NCI-H2227 (cell line): Measurements from ENCODE around the gene PER1.

ENCODE experiments used
- DNase-seq: peaks from one replicate; lab custom pipeline; 2025; ENCODE audit not compliant: unreplicated experiment; lab: John Stamatoyannopoulos, UW

Gene PER1

DNA sequence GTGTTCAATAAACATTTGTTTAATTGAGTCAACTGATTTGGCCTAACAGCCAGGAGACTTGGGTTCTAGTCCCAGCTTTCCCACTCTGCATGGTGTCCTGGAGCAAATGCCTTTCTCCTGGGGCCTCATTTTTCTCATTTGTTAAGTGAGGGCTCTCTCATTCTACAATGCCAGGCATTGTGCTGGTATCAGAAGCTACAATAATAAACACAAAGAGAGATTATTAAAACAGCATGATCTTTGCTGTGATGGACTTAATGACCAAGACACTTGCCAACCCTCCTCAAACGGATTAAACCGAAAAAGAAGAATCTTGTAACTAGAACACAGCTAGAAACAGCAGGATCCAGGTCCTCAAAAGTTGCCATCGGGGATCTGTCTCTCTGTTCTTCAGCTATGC is 15.3 kb upstream of the PER1 start:
- DNase-seq: no peak

DNA sequence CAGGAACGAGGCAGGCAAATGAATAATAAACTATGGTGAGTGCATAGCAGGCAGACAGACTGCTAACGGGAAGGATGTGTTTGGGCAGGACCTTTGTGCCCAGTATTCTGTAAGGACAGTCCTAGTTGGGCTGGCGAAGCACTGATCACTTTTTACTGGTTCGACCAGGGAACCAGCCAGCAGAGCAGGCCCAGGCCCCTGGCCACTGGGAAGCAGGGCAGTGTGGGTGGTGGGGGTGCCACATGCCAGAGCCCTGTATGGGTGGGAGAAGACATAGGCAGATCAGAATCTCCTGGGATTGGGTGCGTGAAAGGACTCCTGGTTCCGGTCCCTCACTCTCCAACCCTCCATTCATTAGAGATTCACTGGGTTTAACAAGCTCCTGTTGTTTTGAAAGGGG is 14.5 kb upstream of the PER1 start:
- DNase-seq: no peak

DNA sequence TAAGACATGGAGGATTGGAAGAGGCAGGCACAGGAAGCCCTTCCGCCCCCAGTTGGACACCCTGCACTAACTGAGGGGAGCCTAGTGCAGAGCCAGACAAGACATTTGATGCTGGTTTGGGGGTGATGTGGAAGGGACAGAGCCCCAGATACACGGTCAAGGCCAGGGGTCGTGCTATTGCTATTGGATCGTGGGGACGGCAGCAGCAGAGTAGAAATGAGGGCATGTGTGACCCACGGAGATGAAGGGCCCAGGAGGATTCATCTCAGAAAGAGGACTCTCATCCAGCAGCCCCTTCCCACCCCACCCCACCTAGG is 12.6 kb upstream of the PER1 start:
- DNase-seq: no peak

DNA sequence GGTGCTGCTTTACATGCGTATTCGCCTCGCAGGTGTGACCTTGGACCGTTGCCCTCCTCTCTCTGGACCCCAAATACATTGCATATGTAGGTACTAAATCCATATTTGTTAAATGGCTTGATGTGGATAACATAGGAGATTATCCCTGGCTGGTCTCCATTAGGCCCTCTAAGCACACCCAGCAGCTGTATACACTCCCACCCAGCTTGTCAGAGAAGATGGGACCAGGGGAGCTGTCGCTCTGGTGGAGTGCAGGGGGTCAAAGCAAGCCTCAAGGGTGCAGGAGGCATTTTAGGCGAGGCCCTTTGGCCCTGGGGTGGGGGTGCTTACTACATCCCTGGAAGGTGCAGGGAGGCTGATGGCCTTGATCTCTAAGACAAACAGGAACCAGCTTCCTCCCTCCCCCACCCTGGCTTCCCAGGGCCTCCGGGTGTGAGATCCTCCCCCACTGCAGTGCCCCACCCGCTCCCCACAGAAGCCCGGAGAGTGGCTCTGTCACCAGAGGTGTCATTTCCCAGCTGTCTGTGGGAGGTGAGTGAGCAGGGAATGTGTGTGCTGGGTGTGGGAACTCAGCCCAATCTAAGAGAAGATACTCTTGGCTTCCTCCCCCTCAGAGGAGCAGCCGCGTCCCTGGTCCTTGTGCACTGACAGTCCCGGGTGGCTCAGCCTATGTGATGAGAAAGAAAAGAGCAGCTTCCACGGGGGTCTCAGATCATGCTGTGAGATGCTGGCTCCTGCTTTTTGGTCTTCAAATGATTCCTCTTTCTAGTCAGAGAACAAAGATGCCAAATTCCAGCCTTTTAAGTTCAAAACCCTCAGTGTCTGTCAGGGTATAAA is 12.0 kb upstream of the PER1 start:
- peak; percentile 50 for DNase-seq

DNA sequence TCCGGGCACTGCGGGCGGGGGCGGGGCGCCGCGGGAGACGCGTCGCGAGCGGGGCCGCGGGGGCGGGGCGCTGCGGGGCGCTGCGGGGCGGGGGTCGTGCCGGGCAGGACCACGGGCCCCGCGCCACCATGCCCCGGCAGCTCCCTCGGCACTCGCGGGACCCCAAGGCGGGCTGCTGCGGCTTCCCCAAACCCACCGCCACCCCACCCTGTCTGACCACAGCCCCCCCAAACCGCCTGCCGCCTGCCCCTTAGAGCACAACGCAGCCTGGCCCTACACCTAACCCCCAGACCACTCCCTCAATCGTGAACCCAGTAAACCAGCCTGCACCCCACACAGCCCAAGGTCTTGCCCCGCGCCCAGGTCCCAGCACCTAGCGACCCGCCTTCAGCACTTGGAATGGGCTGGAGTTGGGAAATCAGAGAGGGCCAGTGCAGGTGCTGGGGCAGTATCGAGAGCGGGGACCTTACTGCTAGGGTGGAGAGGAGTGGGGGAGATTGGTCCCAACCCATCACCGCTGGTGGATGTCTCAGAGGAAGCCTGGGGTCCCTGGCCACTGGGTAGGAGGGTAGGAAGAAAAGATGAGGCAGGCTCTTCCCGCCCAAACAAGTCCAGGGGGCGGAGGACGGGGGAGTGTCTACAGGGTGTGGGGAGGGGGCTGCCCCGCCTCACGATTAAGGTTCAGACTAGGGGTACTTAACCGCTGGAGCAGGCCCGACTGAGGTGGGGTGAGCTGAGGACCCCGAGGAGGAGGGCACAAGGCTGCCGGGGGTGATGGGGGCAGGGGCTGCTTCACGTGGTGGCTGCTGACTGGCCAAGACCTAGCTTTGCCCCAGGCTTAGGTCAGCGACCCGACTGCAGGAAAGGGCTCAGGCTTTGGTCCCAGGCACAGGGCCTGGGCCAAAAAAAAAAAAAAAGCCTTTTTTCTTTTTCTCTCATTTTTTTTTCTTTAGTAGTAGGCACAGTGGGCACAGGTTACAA is 11.1 kb upstream of the PER1 start:
- DNase-seq: peak; percentile 39

DNA sequence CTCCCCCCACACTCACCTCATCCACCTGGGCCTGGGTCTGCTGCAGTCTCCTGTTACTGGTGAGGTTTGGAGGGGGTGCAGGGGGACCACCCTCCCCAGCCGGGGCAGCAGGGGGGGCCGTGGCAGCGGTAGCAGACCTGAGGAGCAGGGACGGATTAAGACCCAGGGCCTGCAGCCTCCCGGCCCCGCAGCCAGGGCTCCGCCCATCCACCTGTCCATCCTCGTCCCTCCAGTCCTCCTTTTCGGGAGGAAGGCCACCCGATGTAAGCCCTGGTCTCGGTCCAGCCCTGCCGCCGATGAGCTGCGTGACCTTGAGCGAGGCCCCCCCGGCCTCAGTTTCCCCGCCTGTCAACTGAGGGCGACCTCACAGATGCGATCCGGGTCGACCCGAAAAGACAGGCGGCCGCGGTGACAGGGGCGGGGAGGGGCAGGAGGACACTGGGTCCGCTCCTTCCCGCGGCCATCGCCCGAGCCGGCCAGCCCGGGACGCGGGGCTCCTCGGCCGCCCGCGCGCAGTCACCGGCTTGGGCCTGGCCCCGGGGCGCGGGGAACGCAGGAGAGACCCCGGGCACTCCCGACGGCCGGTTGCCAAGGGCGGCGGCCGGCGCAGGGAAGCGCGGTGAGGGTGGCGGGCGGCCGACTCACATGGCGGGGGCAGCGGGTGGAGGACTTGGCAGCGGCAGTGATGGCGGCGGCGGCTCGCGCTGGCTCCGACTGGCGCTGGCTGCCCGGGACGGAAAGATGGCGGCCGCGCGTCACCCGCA is 10.2 kb upstream of the PER1 start, which contains the start of gene VAMP2:
VAMP2 (minus strand) TSS at position 716 of the 764 bp plus-strand sequence; CDS start at position 647, 69 bp downstream.
- peak; percentile 83 for DNase-seq

DNA sequence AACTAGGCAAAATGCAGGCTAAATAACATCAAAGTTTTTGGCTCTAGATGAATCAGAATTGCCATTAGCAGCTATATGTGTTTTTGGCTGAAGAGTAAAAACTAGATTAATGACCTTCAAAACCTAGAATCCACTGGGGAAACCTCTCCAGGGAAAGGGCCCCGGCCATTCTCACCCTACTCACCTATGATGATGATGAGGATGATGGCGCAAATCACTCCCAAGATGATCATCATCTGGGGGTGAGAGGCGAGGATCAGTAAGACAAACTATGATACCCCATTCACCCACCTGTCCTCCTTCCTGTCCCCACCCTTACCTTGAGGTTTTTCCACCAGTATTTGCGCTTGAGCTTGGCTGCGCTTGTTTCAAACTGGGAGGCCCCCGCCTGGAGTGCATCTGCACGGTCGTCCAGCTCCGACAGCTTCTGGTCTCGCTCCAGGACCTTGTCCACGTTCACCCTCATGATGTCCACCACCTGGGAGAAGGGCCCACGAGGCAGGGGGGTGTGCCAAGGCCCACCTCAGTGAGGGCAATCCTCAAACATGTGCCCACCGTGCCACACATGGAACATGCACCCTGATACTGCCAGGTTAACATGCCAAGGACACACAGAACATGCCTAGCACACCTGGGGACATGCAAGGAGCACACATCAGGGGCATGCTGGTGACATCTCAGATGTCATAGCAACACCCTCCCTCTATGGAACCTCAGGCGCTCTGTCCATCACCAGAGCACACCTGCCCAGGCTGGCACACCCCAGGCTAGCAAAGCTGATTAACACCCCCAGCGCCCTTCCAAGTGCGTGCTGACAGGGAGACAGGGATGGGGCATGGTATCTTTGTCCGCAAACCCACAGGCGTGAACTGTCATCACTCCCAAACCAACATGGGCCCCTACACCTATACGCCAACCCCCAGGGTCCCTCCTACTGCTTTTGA is 9.4 kb upstream of the PER1 start:
- no peak for DNase-seq

DNA sequence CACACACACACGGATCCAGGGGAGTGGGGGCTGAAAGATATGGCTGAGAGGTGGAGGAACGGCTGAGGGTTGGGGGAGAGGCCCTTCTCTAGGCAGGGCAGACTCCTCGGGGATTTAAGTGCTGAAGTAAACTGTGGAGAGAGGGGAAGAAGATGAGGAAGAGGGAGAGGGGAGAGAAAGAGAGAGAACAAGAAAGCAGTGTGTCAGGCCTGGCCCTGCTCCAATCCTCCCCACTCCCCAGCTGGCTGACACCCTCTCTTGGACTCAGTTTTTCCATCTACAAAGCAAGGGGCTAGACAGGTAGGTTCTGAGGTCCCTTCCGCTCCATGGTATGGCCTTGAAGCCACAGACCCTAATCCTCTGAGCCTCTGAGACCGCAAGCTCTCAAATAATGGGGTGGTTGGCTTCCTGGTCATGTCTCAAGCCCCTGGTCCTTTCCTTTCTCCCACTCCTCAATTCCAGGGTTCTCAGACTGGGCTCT is 8.6 kb upstream of the PER1 start:
- no peak for DNase-seq

DNA sequence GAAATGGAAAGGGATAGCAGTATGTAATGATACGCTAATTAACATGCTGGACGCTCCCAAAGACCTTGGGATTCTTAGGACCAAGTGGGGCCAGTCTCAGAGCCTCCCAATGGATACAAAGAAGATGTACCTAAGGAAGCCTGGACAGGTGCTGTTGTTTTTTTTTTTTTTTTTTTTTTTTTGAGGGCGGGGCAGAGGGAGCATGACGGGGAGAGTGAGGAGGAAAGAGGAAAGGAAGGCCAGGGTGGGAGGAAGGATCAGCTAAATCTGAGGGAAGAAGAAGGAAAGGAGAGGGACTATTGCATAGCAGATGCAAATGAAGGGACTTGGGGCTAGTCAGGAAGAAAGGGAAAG is 8.0 kb upstream of the PER1 start:
- no peak for DNase-seq

DNA sequence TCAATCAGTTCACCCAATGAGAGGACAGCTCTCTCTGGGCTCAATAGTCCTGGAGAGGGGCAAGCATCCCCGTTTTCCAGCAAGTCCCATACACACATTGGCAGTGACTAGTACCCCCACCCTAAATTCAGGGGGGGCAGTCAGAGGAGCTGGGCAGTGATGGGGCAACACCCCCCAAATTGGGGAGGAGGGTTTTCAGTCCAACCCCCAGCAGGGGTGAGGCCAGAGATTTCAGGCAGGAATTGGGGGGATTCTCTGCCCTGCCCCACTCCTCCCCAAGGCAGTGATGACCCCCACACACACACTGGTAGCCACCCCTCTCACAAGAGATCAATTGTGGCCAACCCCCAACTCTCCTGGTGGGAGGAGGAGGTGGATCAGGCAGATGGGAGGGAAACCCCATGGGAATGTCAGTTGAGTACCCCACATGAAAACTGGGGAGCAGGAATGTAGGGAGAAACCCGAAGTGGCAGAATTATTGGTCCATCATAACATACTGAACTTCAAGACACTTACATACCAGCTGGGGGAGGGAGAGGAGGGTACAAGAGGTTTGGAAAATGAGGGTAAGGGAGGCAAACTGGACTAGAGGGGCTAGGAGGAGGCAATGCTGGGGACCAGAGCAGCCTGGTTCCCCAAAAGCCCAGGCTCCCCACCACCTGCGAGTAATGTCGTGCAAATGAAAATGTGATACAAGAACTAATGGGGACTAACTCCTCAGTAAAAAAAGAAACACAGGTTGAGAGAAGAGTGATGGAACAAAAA is 7.4 kb upstream of the PER1 start:
- DNase-seq: no peak

DNA sequence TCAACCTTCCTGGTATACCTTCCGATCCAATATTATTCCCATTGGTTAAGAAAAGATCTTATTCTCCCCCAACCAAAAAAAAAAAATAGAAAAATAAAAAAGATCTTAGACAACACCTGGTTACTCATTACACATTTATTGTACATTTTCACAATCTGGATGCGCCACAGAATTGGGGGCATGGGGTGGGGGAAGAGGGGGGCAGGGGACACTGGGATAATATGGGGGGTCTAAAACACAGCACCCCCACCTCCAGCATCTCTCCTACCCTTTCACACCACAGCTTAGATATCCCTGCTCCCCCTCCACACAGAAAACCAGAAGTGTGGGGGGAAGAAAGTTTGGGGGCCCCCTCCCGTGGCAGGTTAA is 6.8 kb upstream of the PER1 start:
- DNase-seq: no peak

DNA sequence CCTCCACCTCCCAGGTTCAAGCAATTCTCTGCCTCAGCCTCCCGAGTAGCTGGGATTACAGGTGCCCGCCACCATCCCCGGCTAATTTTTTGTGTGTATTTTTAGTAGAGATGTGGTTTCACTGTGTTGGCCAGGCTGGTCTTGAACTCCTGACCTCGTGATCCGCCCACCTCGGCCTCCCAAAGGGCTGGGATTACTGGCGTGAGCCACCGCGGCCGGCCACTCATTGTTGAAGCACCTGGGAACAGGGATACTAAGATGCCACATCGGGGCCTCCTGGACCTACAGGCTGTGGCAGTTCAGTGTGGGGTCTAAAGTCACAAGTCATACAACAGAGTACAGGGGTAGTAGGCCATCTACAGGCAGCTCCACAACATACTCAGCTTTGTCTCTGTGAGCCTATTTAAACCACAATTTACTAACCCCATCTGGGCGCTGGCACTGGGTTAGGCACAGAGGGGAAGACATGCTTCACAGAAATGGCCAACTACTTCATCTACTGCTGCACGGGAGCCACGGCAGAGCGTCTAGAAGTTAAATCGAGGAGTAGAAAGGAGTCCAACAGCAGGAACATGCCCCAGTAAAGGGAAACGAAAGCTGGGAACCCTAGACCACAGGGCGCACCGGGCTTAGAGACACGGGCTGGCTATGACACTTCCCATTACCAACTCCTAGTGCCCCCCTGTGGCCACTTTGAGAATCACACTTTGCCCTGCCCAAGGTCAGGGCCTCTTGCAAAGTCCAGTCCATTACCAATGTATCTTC is 6.2 kb upstream of the PER1 start:
- peak; percentile 82 for DNase-seq

DNA sequence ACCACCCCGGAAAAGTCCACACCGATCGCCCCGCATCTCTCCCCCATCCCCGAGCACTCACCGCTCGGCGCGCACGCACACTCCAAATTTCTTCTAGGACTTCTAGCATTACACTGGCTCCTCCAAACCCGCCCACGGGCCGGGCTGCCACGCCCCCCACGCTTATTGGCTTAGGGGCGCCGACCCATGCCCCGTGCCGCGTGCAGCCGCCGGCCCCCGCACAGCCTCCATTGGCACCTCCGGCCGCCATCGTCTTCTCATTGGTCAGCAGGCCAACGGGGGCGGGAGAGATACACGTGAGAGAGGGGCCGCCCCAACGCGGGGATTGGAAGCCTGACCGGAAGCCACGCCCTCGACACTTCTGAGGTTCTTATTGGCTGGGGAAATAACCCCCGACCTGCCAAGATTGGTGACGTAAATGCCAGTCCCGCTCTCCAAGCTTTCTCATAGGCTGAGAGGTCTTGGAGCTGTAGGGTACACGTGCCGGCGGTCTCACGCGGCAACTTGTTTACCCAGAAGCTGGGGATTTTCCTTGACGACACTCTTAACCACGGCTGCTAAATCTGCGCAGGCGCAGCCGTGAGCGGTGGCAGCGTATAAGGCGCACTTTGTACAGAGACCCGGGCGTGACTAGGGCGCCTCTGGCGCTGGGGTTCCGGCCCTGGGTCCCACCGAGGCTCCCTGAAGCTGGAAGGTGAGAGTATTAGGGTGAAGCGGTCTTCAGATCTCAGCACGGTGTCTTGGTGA is 4.2 kb upstream of the PER1 start:
- peak; percentile 99 for DNase-seq

DNA sequence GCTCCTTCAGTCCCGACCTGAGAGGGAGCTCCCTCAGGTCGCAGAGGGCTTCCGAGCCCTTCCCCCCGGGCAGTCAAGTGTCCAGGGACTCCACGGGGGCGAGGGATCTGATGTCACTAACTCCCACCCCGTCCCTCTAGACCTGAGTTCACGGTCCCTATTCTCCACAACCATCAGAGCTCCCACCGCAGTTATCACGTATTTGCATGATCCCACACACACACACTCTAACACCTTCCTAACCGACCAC is 3.7 kb upstream of the PER1 start:
- DNase-seq: no peak

DNA sequence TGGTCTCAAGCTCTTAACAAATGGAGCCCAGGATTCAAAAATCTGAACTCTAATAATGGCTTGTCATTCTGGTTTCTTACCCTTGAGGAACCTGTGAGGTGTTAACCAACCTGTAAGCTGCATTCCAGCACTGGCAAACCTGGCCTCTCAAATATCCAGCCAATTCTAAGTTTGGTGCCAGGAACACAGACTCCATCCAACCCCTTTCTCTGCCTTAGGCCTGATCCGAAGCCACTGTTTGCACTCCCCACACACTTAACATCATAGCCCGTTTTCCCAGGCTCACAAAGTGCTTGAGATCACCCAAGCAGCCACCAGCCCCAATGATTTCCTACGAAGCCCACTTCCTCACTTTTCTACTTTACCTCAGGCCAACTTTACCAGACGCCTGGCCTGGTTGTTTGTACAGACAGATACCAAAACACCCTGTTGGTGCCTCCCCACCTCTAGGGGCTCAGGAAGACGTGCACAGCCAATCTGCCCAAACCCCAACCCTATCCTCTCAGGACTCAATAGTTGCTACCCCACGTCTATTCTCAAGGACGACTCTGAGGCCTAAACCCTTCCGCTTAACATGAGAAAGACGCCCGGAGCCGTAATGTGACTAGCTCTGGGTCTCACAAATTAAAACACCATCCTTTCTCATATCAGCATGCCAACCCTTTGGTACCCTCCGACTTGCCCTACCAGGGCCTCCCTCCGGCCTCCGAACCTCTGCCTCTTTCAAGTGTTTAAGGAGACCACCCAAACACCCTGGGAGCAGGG is 3.2 kb upstream of the PER1 start:
- no peak for DNase-seq

DNA sequence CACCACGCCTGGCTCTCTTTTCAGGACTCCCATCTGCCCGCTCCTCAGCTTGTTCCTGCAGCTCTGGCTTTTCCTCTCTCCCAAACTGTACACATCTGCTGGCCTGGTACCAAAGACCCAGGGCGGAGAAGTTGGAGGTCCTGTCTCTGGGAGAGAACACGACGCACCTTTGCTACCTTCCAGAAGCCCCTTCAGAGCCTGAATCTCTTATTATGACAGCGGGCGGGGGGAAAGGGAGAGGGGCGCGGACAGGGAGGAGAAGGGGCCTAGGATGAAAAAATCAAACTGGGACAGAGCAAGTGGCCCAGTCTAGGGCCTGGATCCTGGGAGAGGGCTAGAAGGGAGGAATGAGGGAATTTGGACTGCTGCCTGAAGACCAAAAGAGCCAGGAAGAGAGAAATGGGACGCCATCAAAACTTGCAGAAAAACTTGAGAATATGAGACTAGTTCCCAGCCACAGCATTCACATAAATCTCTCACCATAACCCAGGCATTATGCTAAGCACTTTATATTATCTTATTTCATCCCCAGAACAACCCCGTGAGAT is 2.5 kb upstream of the PER1 start:
- DNase-seq: no peak

DNA sequence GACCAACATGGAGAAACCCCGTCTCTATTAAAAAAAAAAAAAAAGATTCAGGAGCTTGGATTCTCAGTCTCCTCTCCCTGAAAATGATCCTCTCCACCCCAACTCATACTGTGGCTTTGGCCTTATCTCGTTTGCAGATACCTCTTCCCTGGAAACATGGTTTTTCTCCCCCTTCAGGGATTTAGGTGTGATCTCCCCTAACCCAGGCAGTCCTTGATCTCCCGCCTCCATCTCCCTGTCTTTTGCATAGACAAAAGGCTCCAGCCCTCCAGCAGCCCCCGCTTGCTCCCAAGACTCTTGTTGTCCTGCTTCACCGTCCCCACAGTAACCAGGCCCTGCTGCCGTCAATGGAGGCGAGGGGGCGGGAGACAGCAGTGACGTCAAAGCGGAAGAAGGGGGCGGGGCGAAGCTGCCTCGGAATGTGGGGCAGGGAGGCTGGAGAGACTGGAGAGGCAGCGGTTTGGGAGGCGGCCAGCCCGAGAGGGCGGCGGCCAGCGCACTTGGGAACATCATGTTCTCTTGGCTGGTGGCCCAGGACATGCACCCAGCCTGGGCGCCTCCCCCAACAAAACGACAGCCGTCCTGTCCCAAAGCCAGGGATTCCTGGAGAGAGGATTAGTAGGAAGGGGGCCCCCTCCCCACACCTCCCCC is 1.9 kb upstream of the PER1 start:
- DNase-seq: peak; percentile 89
